Measurements from ENCODE around the gene MED4. TPM values are rescaled to one million over a fixed set of nuclear protein-coding genes. Genes with fewer than 3 reads are reported as not detected.
"Not testable (repeated sequence)": the region's sequence is repeated elsewhere in the genome, so short reads cannot be mapped to it uniquely, and the experiment has no call there.

The MED4 gene
- total RNA-seq, 1 experiment from 2014 or later: 30.6 TPM

DNA sequence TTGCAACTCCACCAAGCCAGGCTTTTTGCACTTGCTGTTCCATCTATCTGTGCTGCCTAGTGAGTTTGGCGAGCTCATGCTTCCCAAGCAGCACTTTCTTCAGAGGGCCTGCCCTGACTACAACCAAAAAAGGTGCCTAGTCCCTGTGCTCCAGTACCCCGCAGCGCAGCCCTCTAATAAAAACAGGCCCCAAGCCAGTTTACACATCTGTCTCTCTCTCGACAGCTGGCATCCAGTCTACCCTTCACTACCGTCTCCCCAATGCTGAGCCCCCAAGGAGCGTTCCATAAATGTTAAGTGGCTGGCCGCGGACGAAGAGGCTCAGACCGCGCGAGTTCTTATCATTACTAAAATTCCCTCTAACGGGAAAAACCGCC lies 512 bp downstream of the MED4 start:
- no peak for DNase-seq (ENCODE audit: low read depth)

- DNase-seq (ENCODE audit: low read depth): no peak
Measured at GRCh38 chr13:48093588-48093987, 1.3 kb downstream of the MED4 start.

- DNase-seq (ENCODE audit: low read depth): no peak
Measured at GRCh38 chr13:48086272-48086671, 8.6 kb downstream of the MED4 start.

DNA sequence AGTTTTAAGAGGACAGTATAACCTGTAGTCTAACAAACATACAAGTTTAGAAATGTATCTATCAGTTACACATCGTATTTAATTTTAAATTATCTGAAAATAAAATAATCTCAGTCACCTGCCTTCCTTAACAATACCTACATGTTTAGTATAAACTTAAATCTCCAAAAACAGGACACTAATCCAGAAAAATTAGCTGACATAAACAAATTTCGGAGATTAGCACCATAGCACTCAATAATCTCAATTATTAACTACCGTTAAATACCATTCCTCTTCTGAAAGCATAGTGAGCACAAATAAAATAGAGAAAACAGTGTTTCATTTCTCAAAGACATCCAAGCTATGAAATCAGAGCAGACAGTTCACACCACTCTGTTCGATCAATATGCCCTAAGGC lies 13.2 kb downstream of the MED4 start:
- no peak for DNase-seq (ENCODE audit: low read depth)

DNA sequence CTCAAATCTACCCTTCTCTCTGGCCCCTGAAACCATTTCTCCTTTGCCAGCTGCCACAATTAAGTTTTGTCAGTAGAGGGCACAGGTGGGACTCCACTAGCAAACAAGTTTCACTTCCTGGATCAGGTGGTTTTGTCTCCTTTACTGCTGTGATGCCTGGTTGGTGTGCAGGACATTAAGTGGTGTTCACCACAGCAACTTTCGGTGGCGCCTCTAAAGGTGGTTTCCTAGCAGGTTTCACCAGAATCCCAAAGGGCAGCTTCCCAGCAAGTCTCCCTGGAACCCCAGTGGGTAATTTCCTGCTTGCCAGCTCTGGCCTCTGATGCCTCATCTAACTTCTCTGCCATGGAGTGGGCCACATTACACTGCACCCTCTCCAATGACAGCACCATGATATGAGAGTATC lies 16.6 kb downstream of the MED4 start:
- DNase-seq (ENCODE audit: low read depth): no peak

- DNase-seq (ENCODE audit: low read depth): no peak
Measured at GRCh38 chr13:48074006-48074405, 20.9 kb downstream of the MED4 start.

DNA sequence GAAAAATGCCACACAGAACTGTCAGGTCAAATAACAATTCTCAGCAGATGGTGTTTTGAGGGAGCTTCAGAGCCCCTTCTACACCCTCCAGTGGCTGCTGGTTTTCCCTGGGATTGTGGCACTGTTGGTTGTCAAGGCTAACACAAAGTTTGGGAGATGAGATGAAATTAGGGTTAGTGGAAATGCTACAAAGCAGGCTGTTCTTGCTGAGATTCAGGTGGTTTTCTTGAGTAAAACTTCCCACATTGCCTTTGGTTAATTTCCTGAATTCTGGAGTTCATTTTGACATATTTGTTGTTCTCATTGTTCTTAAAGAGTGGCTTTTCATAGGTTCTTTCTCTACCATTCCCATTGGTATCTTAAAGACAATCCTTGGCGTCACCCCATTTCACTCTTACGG lies 22.1 kb downstream of the MED4 start:
- no peak for DNase-seq (ENCODE audit: low read depth)

- no peak for DNase-seq (ENCODE audit: low read depth)
Measured at GRCh38 chr13:48072304-48072703, 22.6 kb downstream of the MED4 start.

DNA sequence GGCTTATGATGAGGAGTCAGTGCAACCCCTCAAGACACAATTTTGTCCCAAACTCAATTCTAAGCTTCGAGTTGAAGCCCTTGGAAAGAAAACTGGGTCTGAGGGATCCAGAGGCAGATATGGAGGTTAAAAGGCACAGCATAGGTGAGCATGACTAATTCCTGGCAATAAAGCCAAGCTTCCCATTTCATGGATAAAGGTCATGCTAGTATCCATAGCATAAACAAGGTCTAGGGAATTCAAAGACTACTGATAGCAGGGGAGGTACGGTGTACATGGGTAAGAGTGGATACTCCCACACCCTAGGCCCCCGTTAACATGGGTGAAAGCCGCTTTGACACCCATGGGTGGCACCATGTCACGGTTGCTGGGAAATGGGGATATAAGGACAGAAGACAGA lies 24.0 kb downstream of the MED4 start:
- DNase-seq (ENCODE audit: low read depth): no peak

DNA sequence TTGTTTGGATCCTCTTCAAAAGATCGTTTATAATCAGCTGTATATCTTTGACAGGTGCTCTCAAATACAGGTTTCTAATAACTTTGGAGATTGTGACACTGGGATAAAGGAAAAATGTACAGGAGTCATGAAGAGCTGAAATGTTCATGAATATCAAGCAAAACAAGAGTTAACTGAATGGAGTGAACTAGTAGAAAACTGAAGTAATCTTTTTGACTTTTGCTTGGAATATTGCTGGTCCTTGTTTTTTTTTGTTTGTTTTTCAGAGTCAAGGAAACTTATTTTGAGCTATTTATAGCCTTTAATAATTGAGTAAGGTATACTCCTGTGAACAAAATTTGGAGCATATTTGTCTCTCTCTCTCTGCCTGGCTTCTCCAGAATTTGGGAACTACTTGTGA lies 25.3 kb downstream of the MED4 start:
- DNase-seq (ENCODE audit: low read depth): peak; percentile 28

DNA sequence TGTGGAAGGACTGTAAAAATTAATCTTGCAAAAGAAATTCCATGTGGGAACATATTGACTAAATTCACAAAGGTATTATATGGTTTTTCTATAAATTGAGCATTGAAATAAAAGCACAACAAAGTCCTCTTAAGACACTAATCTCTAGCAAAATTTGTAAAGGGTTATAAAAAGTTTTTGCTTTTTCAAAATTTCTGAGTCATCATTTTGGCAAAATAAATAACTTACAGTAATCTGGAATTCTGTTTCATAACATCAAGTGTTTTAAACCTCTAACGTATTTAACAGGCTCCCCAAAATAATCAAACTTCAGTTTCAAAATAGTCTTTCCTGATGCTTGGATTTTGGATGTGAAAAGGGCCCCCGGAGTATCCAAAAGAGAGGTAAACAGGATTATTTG lies 26.0 kb downstream of the MED4 start:
- DNase-seq (ENCODE audit: low read depth): no peak

DNA sequence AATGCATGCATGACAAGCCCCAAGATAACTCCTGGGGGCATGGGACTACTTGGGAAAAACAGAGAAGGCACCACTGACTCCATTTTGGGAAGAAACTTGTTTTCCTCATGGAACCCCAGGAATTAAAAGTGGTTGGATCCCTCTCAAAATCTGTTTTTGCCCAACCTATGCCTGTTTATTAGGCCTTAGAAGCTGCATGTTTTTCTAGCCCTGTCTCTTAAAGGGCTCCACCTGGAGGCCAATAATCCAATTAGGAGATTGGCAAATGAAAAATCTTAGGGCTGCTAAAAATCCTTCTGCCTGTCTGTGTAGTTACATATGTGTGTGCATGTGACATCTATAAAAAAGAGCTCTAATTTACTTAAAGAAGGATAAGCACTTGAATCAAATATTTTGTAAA lies 26.9 kb downstream of the MED4 start:
- no peak for DNase-seq (ENCODE audit: low read depth)

GRCh38 chr13:48066310-48066989 lies 28.5 kb downstream of the MED4 start:
- DNase-seq (ENCODE audit: low read depth): peak; percentile 32

- DNase-seq (ENCODE audit: low read depth): not testable (repeated sequence)
Measured at GRCh38 chr13:48059951-48060350, 35.0 kb downstream of the MED4 start.

GRCh38 chr13:48058536-48058935 lies 36.4 kb downstream of the MED4 start:
- not testable (repeated sequence) for DNase-seq (ENCODE audit: low read depth)

GRCh38 chr13:48055712-48056111 lies 39.2 kb downstream of the MED4 start:
- DNase-seq (ENCODE audit: low read depth): no peak

DNA sequence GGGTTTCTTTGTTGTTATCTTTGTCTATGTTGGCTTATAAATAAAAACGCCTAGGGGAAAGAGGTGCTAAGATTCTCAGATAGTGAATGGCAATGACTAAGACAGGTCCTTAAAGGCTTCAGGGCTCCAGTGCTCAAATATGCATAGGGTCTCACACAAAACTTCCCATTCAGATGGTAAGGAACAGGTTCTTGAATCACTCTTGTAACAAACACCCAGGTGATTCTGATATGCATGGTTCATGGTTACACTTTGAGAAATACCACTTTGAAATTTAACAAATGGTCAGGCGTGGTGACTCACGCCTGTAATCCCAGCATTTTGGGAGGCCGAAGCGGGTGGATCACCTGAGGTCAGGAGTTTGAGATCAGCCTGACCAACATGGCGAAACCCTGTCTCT lies 40.3 kb downstream of the MED4 start:
- no peak for DNase-seq (ENCODE audit: low read depth)

GRCh38 chr13:48050550-48050949 lies 44.4 kb downstream of the MED4 start:
- no peak for DNase-seq (ENCODE audit: low read depth)

GRCh38 chr13:48043789-48044503 lies 51.0 kb downstream of the MED4 start:
- DNase-seq (ENCODE audit: low read depth): peak; percentile 52

DNA sequence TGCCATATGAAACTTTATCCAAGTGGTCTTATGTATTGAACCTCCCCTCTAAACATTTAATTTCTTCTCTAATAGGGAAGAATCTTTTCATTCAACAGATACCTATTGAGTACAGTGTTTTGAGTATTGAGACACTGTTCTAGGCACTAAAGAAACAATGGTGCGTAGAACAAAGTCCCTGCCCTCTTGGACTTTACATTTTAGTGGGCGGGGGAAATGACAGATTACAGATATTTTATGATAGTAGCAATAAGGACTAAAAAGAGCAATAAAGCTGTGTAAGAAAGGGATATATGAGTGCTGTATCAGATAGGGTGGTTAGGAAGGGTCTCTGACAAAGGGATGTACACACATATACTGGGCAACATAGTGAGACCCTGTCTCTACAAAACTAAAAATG lies 52.0 kb downstream of the MED4 start:
- DNase-seq (ENCODE audit: low read depth): no peak

GRCh38 chr13:48040896-48041295 lies 54.0 kb downstream of the MED4 start:
- DNase-seq (ENCODE audit: low read depth): peak; percentile 5

- DNase-seq (ENCODE audit: low read depth): no peak
Measured at GRCh38 chr13:48040049-48040448, 54.9 kb downstream of the MED4 start.

- no peak for DNase-seq (ENCODE audit: low read depth)
Measured at GRCh38 chr13:48038761-48039160, 56.1 kb downstream of the MED4 start.
